HCT116 (cell line): ENCODE data around the gene SCN8A. TPM values are rescaled to one million over a fixed set of nuclear protein-coding genes. Genes with fewer than 3 reads are reported as not detected.

Source experiments
- ATAC-seq: fragments of 200-7000 bp; cut with Tn5 transposase; 2 replicates; pipeline ENCODE4 v1.9.1; 2020; ENCODE audit warnings: mild to moderate bottlenecking, moderate library complexity
- BruUV-seq: library from RNA; stranded (reverse); fragments of 400-500 nt; replicated peaks from 2 replicates; lab custom pipeline; 2021; lab: Mats Ljungman, UMichigan
- CTCF ChIA-PET: fragments of 300-600 bp; sonication (Branson Sonifier 250); formaldehyde crosslinking; loops from one replicate; lab custom pipeline; 2021; ENCODE audit warnings: antibody characterized with exemption; lab: Charles Lee
- POLR2A ChIA-PET: fragments of 300-600, 350-600 bp; sonication (Branson Sonifier 250); formaldehyde crosslinking; loops from one replicate; lab custom pipeline; 2021; ENCODE audit warnings: antibody characterized with exemption; lab: Charles Lee
- RAD21 ChIA-PET, 2 experiments: fragments of 300-600 bp; sonication (Branson Sonifier 250); formaldehyde crosslinking; loops; one replicate each; lab custom pipeline; 2023; ENCODE audit warnings: low total read pairs in 2 of 2; ENCODE audit not compliant: uncharacterized antibody in 2 of 2, unreplicated experiment in 2 of 2, low non-redundant PET in 1 of 2; lab: Charles Lee
- DNase-seq: peaks from one replicate; pipeline ENCODE4 v3.0.0-alpha.2; 2010; ENCODE audit warnings: low read depth, low spot score
- H2AFZ ChIP-seq: fragments of 200-600 bp; shearing (Covaris generic), sonication (generic); 2 replicates; pipeline ENCODE4 v1.6.1; 2017; ENCODE audit warnings: low read depth, mixed run types, mixed read lengths, antibody characterized with exemption, low read length; ENCODE audit not compliant: poor library complexity, severe bottlenecking
- H3K27ac ChIP-seq: 2 replicates; pipeline ENCODE4 v1.5.1; 2012; ENCODE audit warnings: low read depth, low read length
- H3K27me3 ChIP-seq: fragments of 200-600 bp; sonication (generic); 2 replicates; pipeline ENCODE4 v1.6.1; 2016; ENCODE audit warnings: mixed run types, low read length, mixed read lengths; ENCODE audit not compliant: insufficient read depth
- H3K36me3 ChIP-seq, 2 experiments: fragments of 200-500 bp in 1 of 2; fragments of 200-600 bp in 1 of 2; sonication (Bioruptor generic) in 1 of 2; sonication (generic) in 1 of 2; 2 replicates each; pipeline versions ENCODE4 v1.5.1 to v1.6.1; 2014 to 2016; ENCODE audit warnings: low read length in 2 of 2, inconsistent platforms in 1 of 2, mixed read lengths in 1 of 2, mixed run types in 1 of 2; ENCODE audit not compliant: insufficient read depth in 2 of 2, control insufficient read depth in 1 of 2
- H3K4me1 ChIP-seq, 2 experiments: fragments of 200-600 bp in 1 of 2; sonication (generic) in 1 of 2; 2 replicates each; pipeline versions ENCODE4 v1.5.1 to v1.6.1; 2012 to 2017; ENCODE audit warnings: low read length in 2 of 2, inconsistent platforms in 1 of 2, mild to moderate bottlenecking in 1 of 2, mixed read lengths in 1 of 2, mixed run types in 1 of 2, moderate library complexity in 1 of 2; ENCODE audit not compliant: insufficient read depth in 2 of 2, control insufficient read depth in 1 of 2
- H3K4me2 ChIP-seq: fragments of 200-600 bp; sonication (generic); 2 replicates; pipeline ENCODE4 v1.6.1; 2017; ENCODE audit warnings: mixed run types, low read length, mixed read lengths
- H3K4me3 ChIP-seq, 2 experiments: fragments of 200-600 bp in 1 of 2; sonication (generic) in 1 of 2; replicated peaks in 1 of 2; 2 replicates each; pipeline ENCODE4 v1.5.1; 2011 to 2016; ENCODE audit warnings: low read length in 2 of 2, control low read depth in 1 of 2, low read depth in 1 of 2, mild to moderate bottlenecking in 1 of 2, mixed read lengths in 1 of 2, mixed run types in 1 of 2
- H3K79me2 ChIP-seq: fragments of 200-600 bp; sonication (generic); 2 replicates; pipeline ENCODE4 v1.6.1; 2017; ENCODE audit warnings: mild to moderate bottlenecking, mixed run types, low read length, moderate library complexity, mixed read lengths; ENCODE audit not compliant: insufficient read depth
- H3K9ac ChIP-seq: fragments of 200-600 bp; sonication (generic); 2 replicates; pipeline ENCODE4 v1.6.1; 2016; ENCODE audit warnings: low read length, mixed read lengths
- H3K9me2 ChIP-seq: fragments of 200-600 bp; sonication (generic), shearing (Covaris generic); 2 replicates; pipeline ENCODE4 v1.6.1; 2017; ENCODE audit warnings: mixed run types, mild to moderate bottlenecking, moderate library complexity; ENCODE audit not compliant: insufficient read depth
- H3K9me3 ChIP-seq, 2 experiments: fragments of 200-500 bp in 1 of 2; fragments of 200-600 bp in 1 of 2; sonication (Bioruptor generic) in 1 of 2; sonication (generic) in 1 of 2; 2 replicates each; pipeline ENCODE4 v1.6.1; 2014 to 2017; ENCODE audit warnings: low read length in 2 of 2, mixed read lengths in 2 of 2, inconsistent platforms in 1 of 2, low read depth in 1 of 2, mild to moderate bottlenecking in 1 of 2, mixed run types in 1 of 2, moderate library complexity in 1 of 2; ENCODE audit not compliant: control insufficient read depth in 1 of 2, insufficient read depth in 1 of 2
- H4K20me1 ChIP-seq: fragments of 200-600 bp; sonication (generic), shearing (Covaris generic); 2 replicates; pipeline ENCODE4 v1.6.1; 2017; ENCODE audit warnings: mixed run types, mild to moderate bottlenecking, moderate library complexity; ENCODE audit not compliant: insufficient read depth
- EZH2phosphoT487 ChIP-seq: fragments of 200-600 bp; IDR thresholded peaks from 2 replicates; pipeline ENCODE4 v1.6.1; 2018; ENCODE audit warnings: antibody characterized with exemption, borderline replicate concordance
- FOSL1 ChIP-seq: IDR thresholded peaks from 2 replicates; pipeline ENCODE4 v1.6.1; 2012; ENCODE audit warnings: low read depth
- MAX ChIP-seq: IDR thresholded peaks from 2 replicates; pipeline ENCODE4 v1.6.1; 2012
- POLR2A ChIP-seq: IDR thresholded peaks from 2 replicates; pipeline ENCODE4 v1.7.0; 2011; ENCODE audit warnings: borderline replicate concordance; ENCODE audit not compliant: insufficient read depth, insufficient read length; ENCODE audit errors: extremely low read depth
- RAD21 ChIP-seq: IDR thresholded peaks from 2 replicates; pipeline ENCODE4 v1.6.1; 2012; ENCODE audit warnings: low read depth, mild to moderate bottlenecking
- REST ChIP-seq: IDR thresholded peaks from 2 replicates; pipeline ENCODE4 v1.6.1; 2012; ENCODE audit warnings: low read depth
- ZBTB33 ChIP-seq: IDR thresholded peaks from 2 replicates; pipeline ENCODE4 v1.6.1; 2011; ENCODE audit warnings: mild to moderate bottlenecking, low read length, moderate library complexity; ENCODE audit not compliant: insufficient replicate concordance; ENCODE audit errors: extremely low read depth
- ZFX ChIP-seq: fragments of 450-650 bp; IDR thresholded peaks from 2 replicates; pipeline ENCODE4 v1.6.1; 2017
- intact Hi-C: fragments of 100-400 bp; cut with micrococcal nuclease; formaldehyde crosslinking; loops from 2 replicates; pipeline ENCODE4 v1.10.0; 2022
- total RNA-seq: library from RNA; stranded (reverse); gene quantifications from one replicate; pipeline ENCODE4 v1.2.1, GENCODE V29; 2021; ENCODE audit not compliant: unreplicated experiment

The SCN8A gene
- total RNA-seq, 1 experiment from 2014 or later: 7.1 TPM

GRCh38 chr12:51850081-51850964 lies 259.3 kb downstream of the SCN8A start:
- TF ChIP-seq REST (no peak), EZH2phosphoT487 (no peak), MAX (no peak), FOSL1 (no peak), RAD21 (no peak), POLR2A (no peak), ZBTB33 (no peak), ZFX (no peak)
- POLR2A ChIA-PET: no interaction called here
- H3K27me3 ChIP-seq: no peaks in the 10 kb centered on the region

More at GRCh38 chr12:51850081-51850964, 259.3 kb downstream of the SCN8A start:
- no peak overlapping the region for H3K4me2 ChIP-seq
- no peak for DNase-seq
- no peaks in the 10 kb centered on the region for H3K9me3 ChIP-seq
- H3K4me3 ChIP-seq: no peak overlapping the region
- CTCF ChIA-PET: interaction anchor here (1.7 kb wide), 1 partner anchor 26 kb away, joined by 5 read pairs; no protein-coding TSS in a partner anchor
- H3K9me2 ChIP-seq: no peaks in the 10 kb centered on the region
- H3K27ac ChIP-seq: no peak overlapping the region
- H3K79me2 ChIP-seq: no peaks in the 10 kb centered on the region
- H2AFZ ChIP-seq: no peak overlapping the region
- intact Hi-C loops: no loop called here
- RAD21 ChIA-PET: no interaction called here
- no peaks in the 10 kb centered on the region for H3K36me3 ChIP-seq
- peaks cover 0 to 4% of the 10 kb centered on the region in 2 experiments; a peak in 2 of 4 replicates for H3K4me1 ChIP-seq
- no peaks in the 10 kb centered on the region for H4K20me1 ChIP-seq
- no peak overlapping the region for H3K9ac ChIP-seq
- ATAC-seq: no peak
- BruUV-seq: no TSS peak
